ENCODE results near the gene MTMR3. TPM values are rescaled to one million over a fixed set of nuclear protein-coding genes. Genes with fewer than 3 reads are reported as not detected.

The MTMR3 gene
- total RNA-seq, 1 experiment from 2014 or later: 11.2 TPM

- DNase-seq (ENCODE audit: extremely low read depth, low read depth): no peak
Observed at GRCh38 chr22:30020511-30020910, 137.5 kb downstream of the MTMR3 start.

- no peak for DNase-seq (ENCODE audit: extremely low read depth, low read depth)
Observed at GRCh38 chr22:30021338-30021737, 138.4 kb downstream of the MTMR3 start.

- no peak for DNase-seq (ENCODE audit: extremely low read depth, low read depth)
Observed at GRCh38 chr22:30021881-30022619, 139.1 kb downstream of the MTMR3 start.

GRCh38 chr22:30023099-30023660 lies 140.2 kb downstream of the MTMR3 start:
- no peak for DNase-seq (ENCODE audit: extremely low read depth, low read depth)

- no peak for DNase-seq (ENCODE audit: extremely low read depth, low read depth)
Observed at GRCh38 chr22:30024231-30024630, 141.3 kb downstream of the MTMR3 start.

GRCh38 chr22:30025221-30025620 lies 142.2 kb downstream of the MTMR3 start:
- no peak for DNase-seq (ENCODE audit: extremely low read depth, low read depth)

GRCh38 chr22:30026756-30027155 lies 143.8 kb downstream of the MTMR3 start:
- DNase-seq (ENCODE audit: extremely low read depth, low read depth): no peak

GRCh38 chr22:30027169-30027568 lies 144.2 kb downstream of the MTMR3 start:
- DNase-seq (ENCODE audit: extremely low read depth, low read depth): no peak

GRCh38 chr22:30027791-30028190 lies 144.8 kb downstream of the MTMR3 start:
- DNase-seq (ENCODE audit: extremely low read depth, low read depth): no peak

- no peak for DNase-seq (ENCODE audit: extremely low read depth, low read depth)
Observed at GRCh38 chr22:30028731-30029130, 145.8 kb downstream of the MTMR3 start.

- no peak for DNase-seq (ENCODE audit: extremely low read depth, low read depth)
Observed at GRCh38 chr22:30029512-30029911, 146.5 kb downstream of the MTMR3 start.

- DNase-seq (ENCODE audit: extremely low read depth, low read depth): no peak
Observed at GRCh38 chr22:30030329-30030728, 147.4 kb downstream of the MTMR3 start.

- DNase-seq (ENCODE audit: extremely low read depth, low read depth): no peak
Observed at GRCh38 chr22:30031328-30031727, 148.4 kb downstream of the MTMR3 start.

GRCh38 chr22:30031764-30032455 lies 148.9 kb downstream of the MTMR3 start:
- DNase-seq (ENCODE audit: extremely low read depth, low read depth): no peak

- no peak for DNase-seq (ENCODE audit: extremely low read depth, low read depth)
Observed at GRCh38 chr22:30033137-30033536, 150.2 kb downstream of the MTMR3 start.

- no peak for DNase-seq (ENCODE audit: extremely low read depth, low read depth)
Observed at GRCh38 chr22:30033901-30034300, 150.9 kb downstream of the MTMR3 start.

GRCh38 chr22:30036656-30037055 lies 153.7 kb downstream of the MTMR3 start:
- no peak for DNase-seq (ENCODE audit: extremely low read depth, low read depth)

GRCh38 chr22:30038219-30038618 lies 155.2 kb downstream of the MTMR3 start:
- no peak for DNase-seq (ENCODE audit: extremely low read depth, low read depth)

- DNase-seq (ENCODE audit: extremely low read depth, low read depth): no peak
Observed at GRCh38 chr22:30040499-30041260, 157.7 kb downstream of the MTMR3 start.

- no peak for DNase-seq (ENCODE audit: extremely low read depth, low read depth)
Observed at GRCh38 chr22:30041475-30041874, 158.5 kb downstream of the MTMR3 start.

- DNase-seq (ENCODE audit: extremely low read depth, low read depth): no peak
Observed at GRCh38 chr22:30041881-30042280, 158.9 kb downstream of the MTMR3 start.

Measured in NCI-H460 (cell line).